ENCODE data around the gene SLC10A7. TPM values are rescaled to one million over a fixed set of nuclear protein-coding genes. Genes with fewer than 3 reads are reported as not detected.

Gene SLC10A7
- total and polyA plus RNA-seq, 2 of the 13 experiments (the other 11 are each of a cell fraction or from before 2014, with no cell fraction given), result 18.5 to 18.8 TPM

GRCh38 chr4:146302822-146303221 lies 218.9 kb downstream of the SLC10A7 start (continued):
- TF ChIP-seq SNAPC4 (CRISPR knock-in tag; IDR thresholded peaks at IDR 0.05) (no peak), CENPT (CRISPR knock-in tag; IDR thresholded peaks at IDR 0.05; ENCODE audit: low read depth) (no peak), ZNF138 (CRISPR knock-in tag; IDR thresholded peaks at IDR 0.05; ENCODE audit: low read depth) (no peak), TP53 (CRISPR knock-in tag; conservative IDR thresholded peaks at IDR 0.05) (no peak)

GRCh38 chr4:146299607-146300006 lies 222.1 kb downstream of the SLC10A7 start:
- in situ Hi-C loops (cut with HindIII; ENCODE audit: extremely low pct_ligation_motif_present, low pct_unique_long_range_greater_than_20kb), result no loop called here
- ATAC-seq (no peak), DNase-seq (ENCODE audit: low spot score) (no peak), FAIRE-seq (no peak)
- no peaks in the 10 kb centered on the region for H3K9me3 ChIP-seq (ENCODE audit: low read length)
- no peak overlapping the region for H3K9ac ChIP-seq (ENCODE audit: insufficient read depth, low read depth, low read length)
- H3K27me3 ChIP-seq (ENCODE audit: control insufficient read depth in 1 of 2, insufficient read depth in 2 of 2, low read length in 2 of 2), result no peaks in the 10 kb centered on the region
- no peak overlapping the region for H2AFZ ChIP-seq (ENCODE audit: low read length)
- WGBS (ENCODE audit: low lambda C conversion rate), result 98% methylated on average over 3 of the region's 3 CpGs
- H3K27ac ChIP-seq (ENCODE audit: extremely low read length, insufficient read depth, low read length), result no peak overlapping the region
- H3K36me3 ChIP-seq (replicated peaks in 1 of 2; ENCODE audit: control insufficient read depth in 1 of 2, insufficient read depth in 2 of 2, low read length in 2 of 2), result no peaks in the 10 kb centered on the region
- no peaks in the 10 kb centered on the region for H4K20me1 ChIP-seq (ENCODE audit: insufficient read depth, low read length)
- no peaks in the 10 kb centered on the region for H3K4me1 ChIP-seq (ENCODE audit: insufficient read depth, low read length)
- H3K4me3 ChIP-seq (replicated peaks in 1 of 3; ENCODE audit: insufficient read depth in 1 of 3, low read depth in 2 of 3, low read length in 3 of 3), result no peak overlapping the region
- H3K79me2 ChIP-seq (ENCODE audit: insufficient read depth, low read length), result no peaks in the 10 kb centered on the region
- no peak overlapping the region for H3K4me2 ChIP-seq (ENCODE audit: low read depth, low read length)
- ChIA-PET CTCF (ENCODE audit: low intra/inter-chr PET ratio, low total read pairs) (no interaction called here), POLR2A (no interaction called here)
- BruUV-seq (replicated peaks), result no TSS peak
- intact Hi-C loops (cut with micrococcal nuclease; ENCODE audit: unreplicated experiment), result no loop called here
- TF ChIP-seq MLX (CRISPR knock-in tag; IDR thresholded peaks at IDR 0.05) (no peak), ZBTB33 (CRISPR knock-in tag; IDR thresholded peaks at IDR 0.05) (no peak), GTF3A (CRISPR knock-in tag; conservative IDR thresholded peaks at IDR 0.05) (no peak), ZNF12 (CRISPR knock-in tag; IDR thresholded peaks at IDR 0.05) (no peak), SALL1 (CRISPR knock-in tag; IDR thresholded peaks at IDR 0.05) (no peak), TEAD2 (CRISPR knock-in tag; IDR thresholded peaks at IDR 0.05) (no peak), SYNCRIP (IDR thresholded peaks at IDR 0.05; ENCODE audit: insufficient read depth, low read depth, low read length) (no peak), ZNF18 (CRISPR knock-in tag; IDR thresholded peaks at IDR 0.05; ENCODE audit: insufficient replicate concordance) (no peak), RFX3 (CRISPR knock-in tag; IDR thresholded peaks at IDR 0.05) (no peak), MEF2D (CRISPR knock-in tag; IDR thresholded peaks at IDR 0.05) (no peak), GATA4 (IDR thresholded peaks at IDR 0.05; ENCODE audit: borderline replicate concordance, low read depth) (no peak), ZNF101 (CRISPR knock-in tag; IDR thresholded peaks at IDR 0.05; ENCODE audit: borderline replicate concordance, low read depth) (no peak)

Measured in HepG2 (cell line).